IPS-NIHi7 (cell line): ENCODE measurements around the gene BEND3.
"Not testable (repeated sequence)": the region's sequence is repeated elsewhere in the genome, so short reads cannot be mapped to it uniquely, and the experiment has no call there.

ENCODE experiments used
- DNase-seq: peaks from one replicate; pipeline ENCODE4 v3.0.0; 2012; ENCODE audit warnings: mixed read lengths; ENCODE audit errors: extremely low spot score

The BEND3 gene

GRCh38 chr6:107114926-107115694 lies at the start of gene BEND3:
BEND3 (minus strand) TSS chr6:107115515; CDS start chr6:107099285, 16,230 bp downstream.
- no peak for DNase-seq

- DNase-seq: not testable (repeated sequence)
Measured at GRCh38 chr6:107164299-107164698, 49.0 kb upstream of the BEND3 start.

- no peak for DNase-seq
Measured at GRCh38 chr6:107161521-107161920, 46.2 kb upstream of the BEND3 start.

DNA sequence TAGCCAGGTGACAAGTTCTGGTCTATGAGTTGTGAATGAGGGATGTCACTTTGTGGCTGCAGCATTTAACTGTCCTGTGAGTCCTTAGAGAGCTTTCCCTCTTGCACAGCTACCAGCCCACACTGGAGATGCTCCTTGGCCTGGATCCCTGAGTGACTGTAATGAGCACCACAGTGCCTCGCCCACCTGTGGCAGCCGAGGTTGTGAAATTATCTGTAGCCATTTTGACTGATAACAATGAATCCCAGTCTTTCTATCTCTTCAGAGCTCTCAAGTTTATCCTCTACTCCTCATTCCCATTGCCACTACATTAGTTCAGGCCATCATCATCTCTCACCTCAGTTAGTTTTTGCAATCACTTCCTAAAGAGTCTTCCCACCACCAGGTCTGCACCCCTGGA lies 41.3 kb upstream of the BEND3 start:
- DNase-seq: no peak

- DNase-seq: peak; percentile 26
Measured at GRCh38 chr6:107154801-107155160, 39.5 kb upstream of the BEND3 start.

DNA sequence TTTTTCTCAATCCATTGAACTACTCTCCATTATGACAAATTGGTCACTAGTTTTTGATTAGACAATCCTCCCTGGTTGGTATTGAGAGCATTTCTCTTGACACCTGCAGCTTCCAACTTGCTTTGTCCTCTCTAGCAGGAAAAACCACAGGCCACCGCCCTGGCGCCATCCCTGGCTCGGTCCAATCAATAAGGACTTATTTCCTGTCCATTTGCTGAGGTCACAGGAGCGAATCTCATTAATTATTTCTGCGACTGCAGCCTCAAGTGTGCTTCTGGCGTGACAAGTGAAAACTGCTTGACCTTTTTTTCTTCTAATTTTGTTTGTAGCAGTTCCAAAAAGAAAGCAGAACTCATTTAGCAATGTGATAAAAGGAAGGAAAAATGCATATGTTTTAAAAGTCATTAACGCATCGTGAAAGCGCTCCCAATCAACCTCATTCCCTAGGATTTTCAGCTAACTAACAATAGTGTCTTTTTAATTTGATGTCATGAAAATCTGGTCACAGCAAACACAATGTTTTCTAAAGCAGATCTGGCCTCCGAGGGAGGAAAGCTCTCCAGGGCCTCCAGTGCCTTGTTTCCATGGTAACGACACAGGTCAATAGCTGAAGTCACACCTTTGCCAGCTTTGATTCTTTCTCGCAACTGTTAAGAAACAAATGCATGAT lies 39.0 kb upstream of the BEND3 start:
- peak; percentile 81 for DNase-seq

GRCh38 chr6:107152638-107153430 lies 37.5 kb upstream of the BEND3 start:
- DNase-seq: no peak

DNA sequence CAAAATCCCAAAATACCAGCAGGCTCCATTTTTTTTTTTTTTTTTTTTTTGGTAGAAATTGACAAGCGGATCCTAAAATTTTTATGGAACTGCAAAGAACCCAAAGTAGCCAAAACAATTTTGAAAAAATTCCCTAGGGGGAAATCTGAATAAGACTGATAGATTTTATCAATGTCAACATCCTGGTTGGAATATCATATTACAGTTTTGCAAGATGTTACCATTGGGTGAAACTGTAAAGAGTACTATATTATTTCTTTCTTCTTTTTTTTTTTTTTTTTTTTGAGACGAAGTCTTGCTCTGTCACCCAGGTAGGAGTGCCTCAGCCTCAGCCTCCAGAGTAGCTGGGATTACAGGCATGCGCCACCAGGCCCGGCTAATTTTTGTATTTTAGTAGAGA lies 29.4 kb upstream of the BEND3 start:
- no peak for DNase-seq

DNA sequence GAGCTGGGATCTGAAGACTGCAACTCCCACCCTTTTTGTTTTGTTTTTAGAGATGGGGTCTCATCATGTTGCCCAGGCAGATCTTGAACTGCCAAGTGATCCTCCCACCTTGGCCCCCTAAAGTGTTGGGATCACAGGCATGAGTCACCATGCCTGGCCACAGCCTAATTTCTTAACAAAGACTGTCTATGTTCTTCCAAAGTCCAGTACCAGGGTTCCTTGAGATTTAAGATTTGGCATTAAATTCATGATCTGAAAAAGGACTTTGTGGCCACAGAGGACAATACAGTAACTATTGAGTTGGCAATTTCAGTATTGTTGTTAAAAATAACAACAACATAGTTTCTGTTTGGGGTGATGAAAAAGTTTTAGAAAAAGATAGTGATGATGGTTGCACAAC lies 28.7 kb upstream of the BEND3 start:
- DNase-seq: no peak

- DNase-seq: no peak
Measured at GRCh38 chr6:107140581-107140980, 25.3 kb upstream of the BEND3 start.

DNA sequence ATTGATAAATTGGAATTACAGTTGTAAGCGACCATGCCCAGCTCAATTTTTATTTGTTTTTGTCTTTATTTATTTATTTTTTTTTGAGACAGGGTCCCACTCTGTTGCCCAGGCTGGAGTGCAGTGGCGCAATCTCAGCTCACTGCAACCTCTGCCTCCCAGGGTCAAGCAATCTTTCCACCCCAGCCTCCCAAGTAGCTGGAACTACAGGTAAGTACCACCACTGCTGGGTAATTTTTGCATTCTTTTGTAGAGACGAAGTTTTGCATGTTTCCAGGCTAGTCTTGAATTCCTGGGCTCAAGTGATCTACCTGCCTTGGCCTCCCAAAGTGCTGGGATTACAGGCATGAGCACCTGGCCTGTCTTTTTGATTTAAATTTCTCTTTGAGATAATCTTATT lies 21.0 kb upstream of the BEND3 start:
- DNase-seq: not testable (repeated sequence)

GRCh38 chr6:107135048-107135680 lies 19.8 kb upstream of the BEND3 start:
- not testable (repeated sequence) for DNase-seq

GRCh38 chr6:107132330-107132954 lies 17.1 kb upstream of the BEND3 start:
- DNase-seq: no peak

DNA sequence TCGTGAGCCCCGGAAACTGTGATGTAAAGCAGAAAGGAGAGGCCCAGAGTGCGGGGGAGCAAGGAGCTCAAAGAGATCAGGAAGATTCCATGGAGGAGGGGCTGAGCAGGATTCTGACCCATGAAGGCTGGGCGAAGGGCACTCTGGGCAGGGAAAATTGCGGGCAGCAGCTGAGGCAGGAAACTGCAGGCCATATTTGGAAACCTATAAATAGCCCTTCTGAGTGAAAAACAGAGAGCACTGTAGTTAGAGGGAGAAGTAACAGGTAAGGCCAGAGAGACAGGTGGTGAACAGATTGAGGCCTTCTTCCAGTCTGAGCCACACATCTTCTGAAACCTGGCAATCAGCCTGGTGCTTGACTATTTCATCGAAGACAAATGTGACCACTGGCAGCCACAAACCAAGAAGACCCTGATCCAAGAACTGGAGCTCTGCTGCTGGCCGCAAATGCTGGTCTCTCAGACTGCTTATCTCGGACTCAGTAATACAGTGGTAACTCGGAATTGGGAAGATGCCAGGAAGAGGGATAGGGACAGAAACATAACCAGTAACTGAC lies 14.1 kb upstream of the BEND3 start:
- no peak for DNase-seq

- DNase-seq: no peak
Measured at GRCh38 chr6:107128577-107128976, 13.3 kb upstream of the BEND3 start.

GRCh38 chr6:107128175-107128574 lies 12.9 kb upstream of the BEND3 start:
- DNase-seq: no peak

DNA sequence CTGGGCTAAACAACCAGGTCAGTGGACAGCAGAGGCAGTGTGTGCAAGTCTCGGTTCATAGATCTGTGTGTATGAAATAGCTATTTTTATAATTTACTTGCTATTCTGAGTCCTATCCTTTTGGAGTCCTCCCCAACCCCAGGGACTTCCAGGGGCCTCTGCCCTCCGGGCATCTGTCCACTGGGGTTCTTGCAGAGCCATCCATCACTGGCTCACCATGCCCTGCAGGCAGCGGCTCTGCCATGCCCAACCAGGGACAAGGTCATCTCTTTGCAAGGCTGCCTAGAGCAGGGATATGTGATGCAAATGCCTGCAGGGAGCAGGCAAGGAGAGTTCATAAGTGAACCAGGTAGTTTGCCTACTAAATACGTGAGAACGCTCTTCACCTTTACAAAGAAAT lies 10.5 kb upstream of the BEND3 start:
- no peak for DNase-seq

GRCh38 chr6:107124934-107125348 lies 9.6 kb upstream of the BEND3 start:
- no peak for DNase-seq

GRCh38 chr6:107123501-107123900 lies 8.2 kb upstream of the BEND3 start:
- DNase-seq: no peak

- DNase-seq: no peak
Measured at GRCh38 chr6:107122748-107123147, 7.4 kb upstream of the BEND3 start.

DNA sequence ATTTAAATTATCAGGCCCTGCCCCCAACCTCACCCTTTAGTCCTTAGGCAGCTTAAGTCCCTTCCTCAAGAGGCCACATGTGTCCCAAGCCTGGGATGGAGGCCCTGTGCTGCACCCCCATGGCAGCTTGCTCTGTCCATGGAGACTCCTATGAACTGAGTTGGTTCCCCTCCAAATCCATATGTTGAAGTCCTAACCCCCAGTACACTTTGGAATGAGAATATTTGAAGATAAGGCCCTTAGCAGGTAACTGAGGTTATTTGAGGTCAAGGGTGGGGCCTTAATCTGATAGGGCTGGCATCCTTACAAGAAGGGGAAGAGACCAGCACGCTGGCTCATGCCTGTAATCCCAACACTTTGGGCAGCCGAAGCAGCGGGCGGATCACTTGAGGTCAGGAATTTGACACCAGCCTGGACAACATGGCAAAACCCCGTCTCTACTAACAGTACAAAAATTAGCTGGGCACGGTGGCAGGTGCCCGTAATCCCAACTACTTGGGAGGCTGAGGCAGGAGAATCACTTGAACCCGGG lies 6.7 kb upstream of the BEND3 start:
- DNase-seq: no peak
